Measurements from ENCODE around the gene HOXA3.

DNA sequence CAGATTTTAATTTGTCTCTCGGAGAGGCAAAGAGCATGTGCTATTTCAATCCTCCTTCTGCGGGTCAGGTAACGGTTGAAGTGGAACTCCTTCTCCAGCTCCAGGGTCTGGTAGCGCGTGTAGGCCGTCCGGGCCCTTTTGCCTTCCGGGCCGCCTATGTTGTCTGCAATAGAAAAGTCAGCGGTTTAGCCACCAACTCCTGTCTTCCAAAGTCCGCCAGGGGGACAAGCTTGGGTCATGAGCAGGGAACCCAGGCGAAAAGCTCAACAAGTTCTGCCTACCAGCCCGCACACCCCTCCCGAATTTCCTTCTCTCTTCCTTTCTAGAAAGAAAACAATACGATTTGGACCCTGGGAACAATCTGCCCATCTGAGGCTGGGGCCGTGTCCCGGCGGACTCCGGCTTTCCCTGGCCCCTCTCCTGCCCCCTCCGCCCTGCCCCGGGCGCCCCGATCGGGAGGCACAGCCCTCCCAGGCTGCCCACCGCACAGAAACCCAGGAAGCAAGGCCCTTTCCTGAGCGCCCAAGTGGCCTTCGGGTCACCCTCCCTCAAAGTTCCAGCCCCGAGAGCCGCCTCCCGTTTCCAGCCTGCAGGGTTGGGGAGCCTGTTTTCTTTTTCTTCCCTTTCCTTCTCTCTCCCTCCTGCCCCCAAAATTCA is 10.3 kb downstream of the HOXA3 start:
- TF ChIP-seq OSR1 (CRISPR knock-in tag; IDR thresholded peaks at IDR 0.05) (no peak), ARNTL (CRISPR knock-in tag; IDR thresholded peaks at IDR 0.05; ENCODE audit: borderline replicate concordance, low read depth) (no peak), ZC3H10 (CRISPR knock-in tag; IDR thresholded peaks at IDR 0.05) (no peak), ZNF8 (CRISPR knock-in tag; IDR thresholded peaks at IDR 0.05) (no peak), TOX (CRISPR knock-in tag; IDR thresholded peaks at IDR 0.05; ENCODE audit: borderline replicate concordance) (no peak), PPARA (CRISPR knock-in tag; IDR thresholded peaks at IDR 0.05; ENCODE audit: borderline replicate concordance) (no peak), TCF4 (CRISPR knock-in tag; IDR thresholded peaks at IDR 0.05; ENCODE audit: borderline replicate concordance) (no peak), ZFP3 (CRISPR knock-in tag; IDR thresholded peaks at IDR 0.05) (no peak), SNAI2 (CRISPR knock-in tag; IDR thresholded peaks at IDR 0.05) (no peak), GLIS3 (CRISPR knock-in tag; IDR thresholded peaks at IDR 0.05) (no peak), ZFP30 (CRISPR knock-in tag; IDR thresholded peaks at IDR 0.05) (no peak)
- TF ChIP-seq, protein P1, sequence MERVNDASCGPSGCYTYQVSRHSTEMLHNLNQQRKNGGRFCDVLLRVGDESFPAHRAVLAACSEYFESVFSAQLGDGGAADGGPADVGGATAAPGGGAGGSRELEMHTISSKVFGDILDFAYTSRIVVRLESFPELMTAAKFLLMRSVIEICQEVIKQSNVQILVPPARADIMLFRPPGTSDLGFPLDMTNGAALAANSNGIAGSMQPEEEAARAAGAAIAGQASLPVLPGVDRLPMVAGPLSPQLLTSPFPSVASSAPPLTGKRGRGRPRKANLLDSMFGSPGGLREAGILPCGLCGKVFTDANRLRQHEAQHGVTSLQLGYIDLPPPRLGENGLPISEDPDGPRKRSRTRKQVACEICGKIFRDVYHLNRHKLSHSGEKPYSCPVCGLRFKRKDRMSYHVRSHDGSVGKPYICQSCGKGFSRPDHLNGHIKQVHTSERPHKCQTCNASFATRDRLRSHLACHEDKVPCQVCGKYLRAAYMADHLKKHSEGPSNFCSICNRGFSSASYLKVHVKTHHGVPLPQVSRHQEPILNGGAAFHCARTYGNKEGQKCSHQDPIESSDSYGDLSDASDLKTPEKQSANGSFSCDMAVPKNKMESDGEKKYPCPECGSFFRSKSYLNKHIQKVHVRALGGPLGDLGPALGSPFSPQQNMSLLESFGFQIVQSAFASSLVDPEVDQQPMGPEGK (CRISPR knock-in tag; IDR thresholded peaks at IDR 0.05; ENCODE audit: borderline replicate concordance): no peak
- TF ChIP-seq, protein P2, sequence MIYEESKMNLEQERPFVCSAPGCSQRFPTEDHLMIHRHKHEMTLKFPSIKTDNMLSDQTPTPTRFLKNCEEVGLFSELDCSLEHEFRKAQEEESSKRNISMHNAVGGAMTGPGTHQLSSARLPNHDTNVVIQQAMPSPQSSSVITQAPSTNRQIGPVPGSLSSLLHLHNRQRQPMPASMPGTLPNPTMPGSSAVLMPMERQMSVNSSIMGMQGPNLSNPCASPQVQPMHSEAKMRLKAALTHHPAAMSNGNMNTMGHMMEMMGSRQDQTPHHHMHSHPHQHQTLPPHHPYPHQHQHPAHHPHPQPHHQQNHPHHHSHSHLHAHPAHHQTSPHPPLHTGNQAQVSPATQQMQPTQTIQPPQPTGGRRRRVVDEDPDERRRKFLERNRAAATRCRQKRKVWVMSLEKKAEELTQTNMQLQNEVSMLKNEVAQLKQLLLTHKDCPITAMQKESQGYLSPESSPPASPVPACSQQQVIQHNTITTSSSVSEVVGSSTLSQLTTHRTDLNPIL (CRISPR knock-in tag; IDR thresholded peaks at IDR 0.05; ENCODE audit: low read depth): no peak
- TF ChIP-seq, protein P3, sequence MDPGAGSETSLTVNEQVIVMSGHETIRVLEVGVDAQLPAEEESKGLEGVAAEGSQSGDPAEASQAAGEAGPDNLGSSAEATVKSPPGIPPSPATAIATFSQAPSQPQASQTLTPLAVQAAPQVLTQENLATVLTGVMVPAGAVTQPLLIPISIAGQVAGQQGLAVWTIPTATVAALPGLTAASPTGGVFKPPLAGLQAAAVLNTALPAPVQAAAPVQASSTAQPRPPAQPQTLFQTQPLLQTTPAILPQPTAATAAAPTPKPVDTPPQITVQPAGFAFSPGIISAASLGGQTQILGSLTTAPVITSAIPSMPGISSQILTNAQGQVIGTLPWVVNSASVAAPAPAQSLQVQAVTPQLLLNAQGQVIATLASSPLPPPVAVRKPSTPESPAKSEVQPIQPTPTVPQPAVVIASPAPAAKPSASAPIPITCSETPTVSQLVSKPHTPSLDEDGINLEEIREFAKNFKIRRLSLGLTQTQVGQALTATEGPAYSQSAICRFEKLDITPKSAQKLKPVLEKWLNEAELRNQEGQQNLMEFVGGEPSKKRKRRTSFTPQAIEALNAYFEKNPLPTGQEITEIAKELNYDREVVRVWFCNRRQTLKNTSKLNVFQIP (CRISPR knock-in tag; IDR thresholded peaks at IDR 0.05; ENCODE audit: borderline replicate concordance, low read depth): no peak
